HG02981 (cell line): ENCODE data around the gene KLHL2.
"Not testable (repeated sequence)": the region's sequence is repeated elsewhere in the genome, so short reads cannot be mapped to it uniquely, and the experiment has no call there.

Experiments used
- ATAC-seq: cut with Tn5 transposase; IDR thresholded peaks from one replicate; pipeline ENCODE4 v1.9.1; 2021; ENCODE audit warnings: mild to moderate bottlenecking, moderate library complexity; ENCODE audit not compliant: unreplicated experiment

KLHL2 gene

GRCh38 chr4:165232623-165233433, 25.5 kb downstream of the KLHL2 start:
- not testable (repeated sequence) for ATAC-seq

DNA sequence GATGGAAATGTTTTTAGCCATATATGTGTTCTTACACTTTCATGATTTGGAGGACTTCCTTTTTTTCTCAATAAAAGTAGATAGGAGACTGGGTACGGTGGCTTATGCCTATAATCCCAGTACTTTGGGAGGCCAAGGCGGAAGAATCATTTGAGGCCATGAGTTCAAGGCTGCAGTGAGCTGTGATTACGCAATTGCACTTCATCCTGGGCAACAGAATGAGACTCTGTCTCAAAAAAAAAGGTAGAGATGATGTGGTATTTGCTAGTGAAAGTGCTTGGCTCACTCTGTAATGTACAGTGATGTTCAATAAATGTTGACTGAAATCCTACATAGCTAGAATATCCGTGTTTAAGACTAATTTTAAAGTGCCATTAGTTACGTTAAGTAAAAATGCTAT, 27.4 kb downstream of the KLHL2 start:
- no peak for ATAC-seq

DNA sequence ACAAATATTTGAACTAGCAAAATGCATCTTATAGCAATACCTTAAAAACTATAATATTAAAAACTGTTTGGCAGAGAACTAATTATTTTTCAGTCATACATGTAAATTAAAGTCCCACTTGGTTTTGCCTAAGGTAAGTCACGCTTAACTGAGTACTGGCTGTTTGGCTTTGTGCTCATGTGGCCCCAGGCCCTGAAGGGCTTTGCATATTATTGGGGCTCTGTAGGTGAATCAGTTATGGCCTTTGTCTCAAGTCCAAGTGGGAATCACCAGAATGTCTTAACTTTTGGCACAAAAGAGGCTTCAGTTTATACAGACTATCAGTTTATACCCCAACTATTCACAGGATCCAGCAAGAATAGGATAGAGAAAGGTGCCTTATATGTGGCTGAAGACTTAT, 29.5 kb downstream of the KLHL2 start:
- not testable (repeated sequence) for ATAC-seq

GRCh38 chr4:165238041-165238640, 30.8 kb downstream of the KLHL2 start:
- peak; percentile 63 for ATAC-seq

DNA sequence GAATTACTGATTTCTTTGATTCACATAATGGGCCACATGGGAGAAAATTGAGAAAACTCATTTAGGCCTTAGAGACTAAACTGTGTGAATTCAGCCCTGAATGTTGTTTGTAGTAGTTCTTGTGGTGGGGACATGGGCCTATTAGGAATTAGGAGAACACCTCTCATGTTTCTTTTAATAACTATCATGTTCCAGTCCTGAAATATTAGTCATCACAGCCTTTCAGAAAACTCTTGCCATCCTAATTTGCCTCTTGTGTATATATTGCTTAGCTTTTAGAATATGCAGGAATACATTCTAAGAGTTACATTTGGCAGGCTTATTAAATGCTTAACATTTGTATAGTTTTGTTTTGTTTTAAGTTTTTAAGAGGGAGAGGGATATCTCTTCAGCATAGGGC, 33.4 kb downstream of the KLHL2 start:
- not testable (repeated sequence) for ATAC-seq

GRCh38 chr4:165244148-165244547, 36.8 kb downstream of the KLHL2 start:
- not testable (repeated sequence) for ATAC-seq

GRCh38 chr4:165244587-165245186, 37.3 kb downstream of the KLHL2 start:
- not testable (repeated sequence) for ATAC-seq

DNA sequence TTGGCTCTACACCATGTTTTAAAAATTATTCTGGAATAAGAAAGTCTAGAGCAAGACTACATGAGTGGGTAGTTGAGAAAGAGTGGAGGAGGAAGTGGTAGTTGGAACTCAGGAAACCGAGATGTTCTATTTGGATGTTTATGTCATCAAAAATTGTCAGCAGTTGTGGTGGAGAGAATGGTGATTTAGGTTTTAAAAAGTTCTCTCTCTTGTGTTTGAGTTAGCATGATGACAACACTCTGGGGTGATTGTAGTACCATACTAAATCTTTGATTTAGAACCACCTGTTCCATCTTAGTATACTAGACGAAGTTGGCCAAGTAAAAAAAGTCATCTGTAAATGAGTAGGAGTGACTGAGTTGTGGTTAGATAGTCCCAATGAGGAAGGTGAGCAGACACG, 40.7 kb downstream of the KLHL2 start:
- no peak for ATAC-seq

DNA sequence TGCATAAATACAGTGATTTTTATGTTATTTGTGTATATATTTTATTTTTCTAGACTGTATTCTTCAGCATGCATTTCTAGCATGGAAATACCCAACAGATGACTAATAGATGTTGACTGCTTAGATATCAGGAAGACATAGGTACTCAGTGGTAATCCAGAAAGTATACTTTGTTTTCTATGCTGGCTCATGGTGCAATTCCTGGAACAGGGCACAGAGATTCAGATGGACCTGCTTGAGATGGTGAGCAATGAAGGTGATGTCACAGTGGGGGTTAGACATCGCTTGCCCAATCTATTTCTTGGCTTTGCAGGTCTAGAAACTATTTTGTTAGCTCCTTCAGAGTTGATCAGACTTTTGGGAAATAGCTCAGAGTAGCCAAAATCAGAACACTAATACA, 41.5 kb downstream of the KLHL2 start:
- ATAC-seq = not testable (repeated sequence)

DNA sequence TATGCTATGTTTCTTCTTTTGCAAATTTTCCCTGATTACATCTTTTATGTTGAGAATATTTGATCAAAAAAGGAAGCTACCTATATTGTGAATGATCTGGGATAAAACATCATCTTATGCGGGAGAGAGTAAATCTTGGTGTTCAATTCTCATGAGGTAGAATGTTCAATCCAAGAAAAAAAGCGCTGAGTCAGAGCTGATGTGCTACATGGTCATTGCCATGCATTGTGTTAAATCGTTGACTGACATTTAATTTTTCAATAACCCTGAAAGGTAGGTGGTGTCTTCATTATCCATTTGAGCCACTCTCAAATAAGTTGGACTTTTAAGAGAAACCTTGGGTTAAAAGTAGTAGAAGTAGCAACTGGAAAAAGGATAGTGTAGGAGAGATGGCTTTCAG, 47.4 kb downstream of the KLHL2 start:
- ATAC-seq = not testable (repeated sequence)

DNA sequence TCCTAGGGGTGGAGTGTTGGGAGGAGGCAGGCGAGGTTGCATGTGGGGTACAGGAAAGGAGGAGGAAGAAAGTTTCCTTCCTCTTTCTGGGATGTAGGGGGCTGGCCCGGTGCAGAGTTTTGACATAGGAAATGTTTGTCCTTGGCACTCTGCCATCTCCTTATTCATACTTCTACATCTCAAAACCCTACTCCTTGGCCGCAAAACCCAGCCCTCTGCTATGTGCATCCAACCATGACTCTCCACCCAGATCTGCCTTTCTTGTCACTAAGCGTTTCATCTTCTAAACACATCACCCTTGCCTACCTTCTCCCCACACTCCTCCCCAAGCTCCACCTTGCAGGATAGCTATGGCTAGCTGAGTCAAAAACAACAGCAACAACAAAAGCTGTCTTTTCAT, 48.1 kb downstream of the KLHL2 start:
- ATAC-seq = peak; percentile 97

DNA sequence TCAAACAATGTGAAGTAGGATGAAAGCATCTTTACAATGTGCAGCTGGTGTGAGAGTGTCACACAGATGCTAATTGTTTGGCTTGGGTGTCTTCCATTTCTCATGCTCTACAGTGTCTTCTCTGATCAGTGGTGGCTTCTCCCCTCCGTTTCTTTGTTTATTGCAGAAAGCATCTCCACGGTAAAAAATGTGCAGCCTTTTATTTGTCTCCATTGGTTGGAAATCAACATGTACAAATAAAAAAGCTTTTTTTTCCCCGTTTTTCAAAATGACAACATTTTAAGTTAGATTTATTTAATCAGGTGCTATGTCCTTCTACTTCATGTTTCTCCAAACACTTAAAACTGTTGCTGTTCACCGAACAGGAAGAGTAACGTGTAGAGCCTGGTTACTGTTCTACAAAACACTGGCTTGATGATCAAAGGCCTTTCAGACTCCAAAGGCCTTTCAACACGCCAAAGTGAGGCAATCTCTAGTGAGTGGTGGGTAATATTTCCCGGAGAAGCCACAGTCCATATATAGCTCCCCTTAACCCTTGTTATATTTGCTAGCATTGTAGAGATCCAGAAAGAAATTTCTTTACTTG, 48.8 kb downstream of the KLHL2 start:
- ATAC-seq = not testable (repeated sequence)

- ATAC-seq = not testable (repeated sequence)
These were observed 52.4 kb downstream of the KLHL2 start for GRCh38 chr4:165259776-165260175.

DNA sequence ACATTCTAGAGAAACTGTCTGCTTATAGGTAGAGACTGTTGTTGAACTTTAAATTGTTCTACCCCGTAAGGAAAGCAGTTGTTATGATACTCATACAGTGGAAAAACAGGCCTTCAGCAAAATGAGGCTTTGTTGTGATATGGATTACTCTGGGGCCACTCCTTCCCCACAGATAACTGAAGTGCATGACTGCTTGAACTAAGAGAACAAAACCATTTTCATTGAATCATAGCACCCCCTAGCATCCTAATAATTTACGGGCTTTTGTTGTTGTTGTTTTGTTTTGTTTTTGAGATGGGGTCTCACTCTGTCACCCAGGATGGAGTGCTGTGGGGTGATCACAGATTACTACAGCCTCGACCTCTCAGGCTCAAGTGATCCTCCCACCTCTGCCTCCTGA, 54.9 kb downstream of the KLHL2 start:
- not testable (repeated sequence) for ATAC-seq

DNA sequence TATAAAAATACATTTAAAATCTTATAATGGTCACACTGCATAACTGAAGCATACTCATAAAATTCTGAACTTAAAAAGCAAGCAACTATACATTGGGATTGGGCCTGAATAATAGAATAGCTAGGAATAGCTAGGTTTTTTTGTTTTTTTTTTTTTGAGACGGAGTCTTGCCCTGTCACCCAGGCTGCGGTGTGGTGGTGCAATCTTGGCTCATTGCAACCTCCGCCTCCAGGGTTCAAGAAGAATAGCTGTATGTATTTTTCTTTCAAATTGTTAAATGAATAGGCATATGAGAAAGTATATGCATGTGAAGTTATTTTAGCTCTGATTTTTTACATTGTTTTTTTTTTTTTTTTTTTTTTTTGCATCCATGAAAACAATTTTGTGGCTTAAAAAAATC, 56.1 kb downstream of the KLHL2 start:
- ATAC-seq = not testable (repeated sequence)

DNA sequence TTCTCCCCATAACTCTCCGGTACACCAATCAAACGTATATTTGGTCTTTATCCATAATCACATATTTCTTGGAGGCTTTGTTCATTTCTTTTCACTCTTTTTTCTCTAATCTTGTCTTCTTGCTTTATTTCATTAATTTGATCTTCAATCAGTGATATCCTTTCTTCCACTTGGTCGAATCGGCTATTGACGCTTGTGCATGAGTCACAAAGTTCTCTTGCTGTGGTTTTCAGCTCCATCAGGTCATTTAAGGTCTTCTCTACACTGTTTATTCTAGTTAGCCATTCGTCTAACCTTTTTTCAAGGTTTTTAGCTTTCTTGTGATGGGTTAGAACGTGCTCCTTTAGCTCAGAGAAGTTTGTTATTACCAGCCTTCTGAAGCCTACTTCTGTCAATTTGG, 62.6 kb downstream of the KLHL2 start:
- ATAC-seq = not testable (repeated sequence)

DNA sequence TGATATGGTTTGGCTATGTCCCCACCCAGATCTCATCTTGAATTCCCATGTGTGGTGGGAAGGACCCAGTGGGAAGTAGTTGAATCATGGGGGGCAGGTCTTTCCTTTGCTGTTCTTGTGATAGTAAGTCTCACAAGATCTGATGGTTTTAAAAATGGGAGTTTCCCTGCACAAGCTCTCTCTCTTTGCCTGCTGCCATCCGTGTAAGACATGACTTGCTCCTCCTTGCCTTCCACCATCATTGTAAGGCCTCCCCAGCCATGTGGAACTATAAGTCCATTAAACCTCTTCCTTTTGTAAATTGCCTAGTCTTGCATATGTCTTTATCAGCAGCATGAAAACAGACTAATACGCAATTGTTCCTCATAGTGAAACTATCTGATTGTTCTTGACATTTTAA, 66.1 kb downstream of the KLHL2 start:
- not testable (repeated sequence) for ATAC-seq

DNA sequence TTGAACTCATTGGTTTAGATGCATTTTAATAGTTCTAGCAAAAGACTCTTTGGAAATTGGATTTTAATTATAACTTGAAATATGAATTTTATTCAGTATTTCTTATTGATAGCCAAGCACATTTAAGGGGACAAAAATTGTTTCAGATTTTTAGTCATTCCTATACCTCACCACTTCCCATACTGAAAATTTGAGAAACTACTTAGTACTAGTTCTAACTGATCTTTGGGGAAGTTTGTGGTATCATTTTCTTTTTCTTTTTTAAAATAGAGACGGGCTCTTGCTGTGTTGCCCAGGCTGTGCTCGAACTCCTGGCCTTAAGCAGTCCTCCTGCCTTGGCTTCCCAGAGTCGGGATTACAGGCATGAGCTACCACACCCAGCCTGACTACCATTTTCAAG, 68.0 kb downstream of the KLHL2 start:
- ATAC-seq = not testable (repeated sequence)

- ATAC-seq = not testable (repeated sequence)
These were observed 72.2 kb downstream of the KLHL2 start for GRCh38 chr4:165279531-165279930.

GRCh38 chr4:165284697-165285096, 77.3 kb downstream of the KLHL2 start:
- not testable (repeated sequence) for ATAC-seq

- ATAC-seq = peak; percentile 62
These were observed 79.4 kb downstream of the KLHL2 start for GRCh38 chr4:165286619-165287340.
